Left lung (tissue), 10 donors: ENCODE measurements around the gene MEIOB. TPM values are rescaled to one million over a fixed set of nuclear protein-coding genes. Genes with fewer than 3 reads are reported as not detected.

Experiments used
- ATAC-seq: fragments of 200-7000 bp; cut with Tn5 transposase; one replicate; pipeline ENCODE4 v1.9.1; 2020; ENCODE audit warnings: moderate library complexity
- DNase-seq, 4 donors: peaks; one replicate each; pipeline ENCODE4 v3.0.0-alpha.2; 2013 to 2020
- H3K27ac ChIP-seq, 2 donors: fragments of 200-600 bp; sonication (generic) in 1 of 2; one replicate each; pipeline versions ENCODE4 v1.5.0 to v1.8.0; 2020 to 2021
- H3K27me3 ChIP-seq, 2 donors: fragments of 200-600 bp; sonication (generic) in 1 of 2; one replicate each; pipeline versions ENCODE4 v1.5.0 to v1.8.0; 2020 to 2021
- H3K36me3 ChIP-seq, 2 donors: fragments of 200-600 bp; sonication (generic) in 1 of 2; one replicate each; pipeline versions ENCODE4 v1.5.0 to v1.8.0; 2020 to 2021
- H3K4me1 ChIP-seq, 2 donors: fragments of 200-600 bp; one replicate each; pipeline ENCODE4 v1.8.0; 2021
- H3K4me3 ChIP-seq, 2 donors: fragments of 200-600 bp; sonication (generic) in 1 of 2; one replicate each; pipeline versions ENCODE4 v1.5.0 to v1.8.0; 2020 to 2021; ENCODE audit warnings: mild to moderate bottlenecking in 1 of 2
- H3K9me3 ChIP-seq, 2 donors: fragments of 200-600 bp; sonication (generic) in 1 of 2; one replicate each; pipeline versions ENCODE4 v1.5.0 to v1.8.0; 2020 to 2021
- intact Hi-C, 2 donors: fragments of 100-400 bp; cut with DNase I; formaldehyde crosslinking; loops; one replicate each; pipeline versions ENCODE4 v1.11.2 to v1.14.2; 2022
- polyA plus RNA-seq, 6 donors: library from polyadenylated mRNA; unstranded; fragments of 120-200 nt; gene quantifications; one replicate each; pipeline ENCODE4 v1.2.1, GENCODE V29; 2013; ENCODE audit not compliant: insufficient read length in 6 of 6
- total RNA-seq, 2 donors: library from RNA; stranded (reverse); fragmentation: NEBNext Ultra II Directional; extraction: Animal tissue kit (Norgen Biotek cat#: 25700); gene quantifications; one replicate each; pipeline ENCODE4 v1.2.1, GENCODE V29; 2021
- TF ChIP-seq, protein P1 (sequence below), 2 donors: fragments of 200-600 bp; sonication (generic) in 1 of 2; IDR thresholded peaks; one replicate each; pipeline versions ENCODE4 v1.5.0 to v1.8.0; 2021; ENCODE audit warnings: antibody characterized with exemption in 2 of 2
- donor health status: DM: no; HTN: yes; CAD: no.
- donor health status: DM: no; HTN: no; CAD: no.

Gene MEIOB
- total and polyA plus RNA-seq, 8 donors: 0.37 to 0.75 (median 0.59) TPM; not detected in 2

DNA sequence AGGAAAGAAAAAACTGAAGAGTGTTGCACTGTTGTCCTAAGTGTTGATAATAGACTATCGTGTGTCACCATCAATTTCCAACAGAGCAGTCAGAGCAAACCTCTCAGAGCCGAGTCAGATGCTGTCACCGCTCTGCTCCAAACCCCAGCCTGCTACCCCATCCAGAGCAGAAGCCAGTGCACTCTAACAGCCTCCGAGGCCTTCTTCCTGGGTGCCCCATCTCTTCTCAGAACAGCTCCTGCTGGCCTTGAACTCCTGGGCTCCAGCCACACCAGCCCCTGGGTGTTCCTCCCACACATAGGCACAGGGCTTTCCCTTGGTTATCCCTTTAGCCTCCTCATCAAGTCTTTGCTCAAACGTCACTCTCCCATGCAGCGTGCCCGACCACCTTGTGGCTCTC lies 21.0 kb downstream of the MEIOB start:
- DNase-seq (no peak), ATAC-seq (no peak)
- no peak overlapping the region for H3K4me3 ChIP-seq
- intact Hi-C loops: no loop called here
- no peak overlapping the region for H3K27ac ChIP-seq
- H3K27me3 ChIP-seq: peaks cover 0 to 29% of the 10 kb centered on the region in 2 donors
- no peaks in the 10 kb centered on the region for H3K4me1 ChIP-seq
- no peaks in the 10 kb centered on the region for H3K9me3 ChIP-seq
- no peaks in the 10 kb centered on the region for H3K36me3 ChIP-seq
- TF ChIP-seq, protein P1, sequence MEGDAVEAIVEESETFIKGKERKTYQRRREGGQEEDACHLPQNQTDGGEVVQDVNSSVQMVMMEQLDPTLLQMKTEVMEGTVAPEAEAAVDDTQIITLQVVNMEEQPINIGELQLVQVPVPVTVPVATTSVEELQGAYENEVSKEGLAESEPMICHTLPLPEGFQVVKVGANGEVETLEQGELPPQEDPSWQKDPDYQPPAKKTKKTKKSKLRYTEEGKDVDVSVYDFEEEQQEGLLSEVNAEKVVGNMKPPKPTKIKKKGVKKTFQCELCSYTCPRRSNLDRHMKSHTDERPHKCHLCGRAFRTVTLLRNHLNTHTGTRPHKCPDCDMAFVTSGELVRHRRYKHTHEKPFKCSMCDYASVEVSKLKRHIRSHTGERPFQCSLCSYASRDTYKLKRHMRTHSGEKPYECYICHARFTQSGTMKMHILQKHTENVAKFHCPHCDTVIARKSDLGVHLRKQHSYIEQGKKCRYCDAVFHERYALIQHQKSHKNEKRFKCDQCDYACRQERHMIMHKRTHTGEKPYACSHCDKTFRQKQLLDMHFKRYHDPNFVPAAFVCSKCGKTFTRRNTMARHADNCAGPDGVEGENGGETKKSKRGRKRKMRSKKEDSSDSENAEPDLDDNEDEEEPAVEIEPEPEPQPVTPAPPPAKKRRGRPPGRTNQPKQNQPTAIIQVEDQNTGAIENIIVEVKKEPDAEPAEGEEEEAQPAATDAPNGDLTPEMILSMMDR (IDR thresholded peaks at IDR 0.05): no peak

DNA sequence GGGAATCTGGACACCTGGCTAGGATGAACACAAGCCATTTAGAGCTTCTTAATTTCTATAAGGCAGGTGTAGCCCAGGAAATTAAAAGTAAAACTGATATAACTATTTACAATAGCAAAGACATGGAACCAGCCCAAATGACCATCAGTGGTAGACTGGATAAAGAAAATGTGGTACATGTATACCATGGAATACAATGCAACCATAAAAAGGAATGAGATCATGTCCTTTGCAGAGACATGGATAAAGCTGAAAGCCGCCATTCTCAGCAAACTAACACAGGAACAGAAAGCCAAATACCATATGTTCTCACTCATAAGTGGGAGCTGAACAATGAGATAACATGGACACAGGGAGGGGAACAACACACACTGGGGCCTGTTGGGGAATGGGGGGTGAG lies 25.5 kb downstream of the MEIOB start:
- no peak for DNase-seq
- no peak for ATAC-seq
- intact Hi-C loops: no loop called here

DNA sequence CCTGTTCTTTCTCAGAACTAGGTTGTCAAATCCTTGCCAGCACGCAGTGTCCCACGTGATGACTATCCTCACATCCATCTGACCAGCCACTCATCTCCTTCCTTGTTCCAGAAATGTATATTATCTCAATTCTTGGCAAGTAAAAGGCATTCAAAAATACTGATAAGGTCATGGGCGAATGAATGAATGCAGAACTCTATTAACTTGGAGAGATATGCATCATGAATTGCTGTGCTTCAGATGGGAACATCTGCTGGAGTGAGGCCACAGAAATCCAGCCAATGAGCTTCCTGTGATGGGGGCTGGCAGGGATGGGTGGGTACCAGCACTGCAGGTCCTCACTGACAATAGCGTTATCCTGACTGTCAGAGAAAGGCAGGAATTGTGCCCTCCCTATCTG lies 26.0 kb downstream of the MEIOB start:
- no peak overlapping the region for H3K4me3 ChIP-seq
- ATAC-seq: no peak
- no peak for DNase-seq
- TF ChIP-seq, protein P1 (IDR thresholded peaks at IDR 0.05): no peak
- no peaks in the 10 kb centered on the region for H3K4me1 ChIP-seq
- no peaks in the 10 kb centered on the region for H3K36me3 ChIP-seq
- peaks cover 0 to 13% of the 10 kb centered on the region in 2 donors for H3K27me3 ChIP-seq
- intact Hi-C loops: no loop called here
- no peak overlapping the region for H3K27ac ChIP-seq
- H3K9me3 ChIP-seq: no peaks in the 10 kb centered on the region

More for the DNA sequence above, 25.5 kb downstream of the MEIOB start:
- Histone ChIP-seq H3K36me3 (no peaks in the 10 kb centered on the region), H3K27ac (no peak overlapping the region), H3K4me1 (no peaks in the 10 kb centered on the region), H3K9me3 (no peaks in the 10 kb centered on the region), H3K27me3 (peaks cover 0 to 15% of the 10 kb centered on the region in 2 donors), H3K4me3 (no peak overlapping the region)
- TF ChIP-seq, protein P1 (IDR thresholded peaks at IDR 0.05): no peak

DNA sequence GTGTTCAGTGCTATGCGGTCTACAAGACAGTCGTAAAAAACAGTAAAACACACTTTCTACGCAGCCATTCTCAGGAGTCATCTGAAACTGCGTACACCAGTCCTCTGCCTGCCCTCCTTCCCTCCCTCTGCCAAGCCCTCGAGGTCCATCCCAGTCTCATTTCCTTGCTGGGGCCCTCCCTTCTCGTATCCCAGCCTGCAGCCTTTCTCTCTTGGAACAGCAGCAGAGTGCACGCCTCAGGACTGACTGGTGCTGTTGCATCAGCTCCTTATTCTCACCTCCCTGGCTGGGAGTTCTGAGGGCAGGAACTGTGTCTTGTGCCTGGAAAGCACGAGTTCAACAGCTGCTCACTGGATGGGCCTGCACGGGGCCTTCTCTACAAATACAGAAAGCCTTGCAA lies 32.4 kb downstream of the MEIOB start:
- TF ChIP-seq, protein P1 (IDR thresholded peaks at IDR 0.05): no peak
- no peak overlapping the region for H3K27ac ChIP-seq
- intact Hi-C loops: no loop called here

DNA sequence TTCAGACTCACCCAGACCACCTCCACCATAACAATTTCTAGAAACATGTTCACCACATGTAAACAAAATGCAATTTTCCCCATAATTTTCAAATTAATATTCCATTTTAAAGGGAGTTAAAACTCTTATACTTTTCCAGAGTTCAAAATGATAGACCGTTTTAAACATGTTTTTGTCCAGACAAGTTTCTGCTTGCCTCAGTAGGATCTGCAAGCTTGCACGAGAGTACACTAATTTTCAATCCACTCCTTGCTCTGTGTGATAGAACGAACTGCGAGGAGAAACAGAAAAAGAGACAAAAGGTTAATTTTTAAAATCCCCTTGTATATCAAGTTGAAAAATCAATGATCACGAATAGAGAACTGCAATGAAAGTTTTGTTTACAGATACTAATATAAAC lies 37.9 kb downstream of the MEIOB start:
- Histone ChIP-seq H3K27ac (no peak overlapping the region), H3K9me3 (no peaks in the 10 kb centered on the region), H3K36me3 (peaks cover 0 to 8% of the 10 kb centered on the region in 2 donors), H3K4me3 (no peak overlapping the region), H3K27me3 (no peaks in the 10 kb centered on the region), H3K4me1 (peaks cover 3 to 16% of the 10 kb centered on the region in 2 donors)
- intact Hi-C loops: no loop called here
- TF ChIP-seq, protein P1 (IDR thresholded peaks at IDR 0.05): no peak
- ATAC-seq (no peak), DNase-seq (no peak)

More for the DNA sequence above, 32.4 kb downstream of the MEIOB start:
- DNase-seq (no peak), ATAC-seq (no peak)
- no peaks in the 10 kb centered on the region for H3K9me3 ChIP-seq
- no peaks in the 10 kb centered on the region for H3K27me3 ChIP-seq
- no peaks in the 10 kb centered on the region for H3K36me3 ChIP-seq
- no peak overlapping the region for H3K4me3 ChIP-seq
- no peaks in the 10 kb centered on the region for H3K4me1 ChIP-seq
